Epithelial cell of esophagus (primary cell): ENCODE data around the gene PTPRE.

Experiments
- DNase-seq: peaks from one replicate; pipeline ENCODE4 v3.0.0; 2010; ENCODE audit warnings: low read depth
- H3K4me3 ChIP-seq: 2 replicates; pipeline ENCODE4 v1.5.1; 2011; ENCODE audit warnings: mild to moderate bottlenecking, low read length, control low read depth
- TF ChIP-seq, protein P1 (sequence below): IDR thresholded peaks from 2 replicates; pipeline ENCODE4 v1.5.1; 2011; ENCODE audit warnings: low read depth, mild to moderate bottlenecking, low read length, control low read depth, inconsistent platforms; ENCODE audit not compliant: insufficient read depth; ENCODE audit errors: missing control alignments

Gene PTPRE

DNA sequence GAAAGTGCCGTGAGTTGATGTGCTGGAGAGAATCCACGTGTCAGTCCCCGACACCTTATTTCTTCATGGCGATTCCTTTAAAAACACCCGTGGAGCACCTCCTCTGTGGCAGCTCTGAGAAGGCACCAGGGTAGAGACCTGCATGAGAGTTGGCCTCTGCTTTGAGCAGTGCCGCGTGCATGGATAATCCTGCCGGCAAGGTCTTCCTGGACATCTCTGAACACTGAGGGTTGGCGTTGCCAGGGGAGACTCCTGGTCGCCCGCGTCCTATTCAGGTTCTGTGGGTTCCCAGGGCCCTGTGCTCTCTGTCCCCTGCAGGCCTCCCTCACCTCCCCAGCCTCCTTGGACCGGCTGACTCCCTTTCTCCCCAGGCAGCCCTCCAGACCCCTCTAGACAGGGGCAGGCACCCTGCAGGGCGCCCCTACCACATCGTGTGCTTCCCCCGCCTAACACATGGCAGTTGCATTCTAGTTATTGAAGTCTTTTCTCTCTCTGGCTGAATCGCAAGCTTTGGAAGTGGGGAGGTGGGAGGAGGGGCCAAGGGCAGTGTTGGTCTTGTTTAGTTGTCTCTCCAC is 123.7 kb downstream of the PTPRE start:
- no peak for DNase-seq
- TF ChIP-seq, protein P1, sequence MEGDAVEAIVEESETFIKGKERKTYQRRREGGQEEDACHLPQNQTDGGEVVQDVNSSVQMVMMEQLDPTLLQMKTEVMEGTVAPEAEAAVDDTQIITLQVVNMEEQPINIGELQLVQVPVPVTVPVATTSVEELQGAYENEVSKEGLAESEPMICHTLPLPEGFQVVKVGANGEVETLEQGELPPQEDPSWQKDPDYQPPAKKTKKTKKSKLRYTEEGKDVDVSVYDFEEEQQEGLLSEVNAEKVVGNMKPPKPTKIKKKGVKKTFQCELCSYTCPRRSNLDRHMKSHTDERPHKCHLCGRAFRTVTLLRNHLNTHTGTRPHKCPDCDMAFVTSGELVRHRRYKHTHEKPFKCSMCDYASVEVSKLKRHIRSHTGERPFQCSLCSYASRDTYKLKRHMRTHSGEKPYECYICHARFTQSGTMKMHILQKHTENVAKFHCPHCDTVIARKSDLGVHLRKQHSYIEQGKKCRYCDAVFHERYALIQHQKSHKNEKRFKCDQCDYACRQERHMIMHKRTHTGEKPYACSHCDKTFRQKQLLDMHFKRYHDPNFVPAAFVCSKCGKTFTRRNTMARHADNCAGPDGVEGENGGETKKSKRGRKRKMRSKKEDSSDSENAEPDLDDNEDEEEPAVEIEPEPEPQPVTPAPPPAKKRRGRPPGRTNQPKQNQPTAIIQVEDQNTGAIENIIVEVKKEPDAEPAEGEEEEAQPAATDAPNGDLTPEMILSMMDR: no peak
- H3K4me3 ChIP-seq: no peak overlapping the region

DNA sequence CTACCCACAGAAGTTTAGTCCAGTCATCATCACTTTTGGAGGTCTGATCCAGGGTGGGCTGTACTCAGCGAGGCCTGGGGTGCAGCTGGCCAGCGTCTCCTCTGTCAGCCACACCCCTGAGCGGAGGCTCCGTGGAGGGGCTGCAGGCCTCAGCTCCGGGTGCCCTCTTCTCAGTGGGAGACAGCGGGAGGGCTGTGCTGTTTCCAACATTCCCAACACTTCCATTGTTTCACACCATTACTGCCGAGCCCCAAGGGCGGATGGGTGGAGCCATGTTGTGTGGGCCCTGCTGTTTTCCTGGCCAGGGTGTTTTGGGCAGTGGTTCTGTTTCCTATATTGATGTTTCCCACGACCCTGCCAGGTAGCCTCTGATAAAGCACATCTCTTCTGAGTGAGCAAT is 124.3 kb downstream of the PTPRE start:
- TF ChIP-seq, protein P1: no peak
- DNase-seq: no peak
- no peak overlapping the region for H3K4me3 ChIP-seq

DNA sequence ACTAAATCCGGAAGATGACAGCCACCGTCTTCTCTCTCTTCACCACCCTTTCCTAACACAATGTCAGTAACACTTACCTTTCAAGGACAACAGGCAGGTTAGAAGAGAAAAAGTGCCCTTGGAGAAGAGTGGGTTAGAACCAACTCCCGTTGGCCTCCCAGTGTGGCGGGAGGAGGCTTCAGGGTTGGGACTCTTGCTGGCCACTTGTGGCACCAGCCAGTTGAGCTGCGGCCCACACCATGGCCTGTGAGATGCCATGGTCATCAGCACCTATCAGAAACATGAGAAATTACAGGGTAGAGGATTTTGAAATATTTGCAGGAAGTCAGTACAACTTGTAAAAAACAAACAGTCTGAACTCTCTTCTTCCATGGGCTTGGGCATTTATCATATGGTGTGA is 125.6 kb downstream of the PTPRE start:
- no peak for DNase-seq
- no peak overlapping the region for H3K4me3 ChIP-seq
- TF ChIP-seq, protein P1: no peak

DNA sequence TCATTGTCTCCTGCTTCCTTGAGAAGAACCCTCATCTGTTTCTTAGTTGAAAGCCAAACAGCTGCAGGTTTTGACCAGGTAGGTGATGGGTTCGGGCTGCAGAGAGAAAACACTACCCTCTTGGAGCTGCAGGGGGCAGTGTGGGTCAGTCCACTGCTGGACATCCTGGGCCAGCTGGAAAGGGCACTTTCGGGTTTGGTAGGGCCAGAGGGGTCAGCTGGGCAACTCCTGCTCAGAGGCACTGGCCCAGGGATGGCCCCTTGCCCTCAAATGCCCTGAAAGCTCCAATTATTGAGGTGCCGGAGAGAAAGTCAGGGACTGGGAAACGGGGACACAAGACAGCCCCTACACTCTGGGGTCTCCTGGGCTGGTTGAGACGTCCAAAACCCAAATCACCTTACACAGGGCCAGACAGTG is 128.7 kb downstream of the PTPRE start:
- peak; percentile 49 for DNase-seq
- TF ChIP-seq, protein P1: peak; percentile 92
- H3K4me3 ChIP-seq: no peak overlapping the region

DNA sequence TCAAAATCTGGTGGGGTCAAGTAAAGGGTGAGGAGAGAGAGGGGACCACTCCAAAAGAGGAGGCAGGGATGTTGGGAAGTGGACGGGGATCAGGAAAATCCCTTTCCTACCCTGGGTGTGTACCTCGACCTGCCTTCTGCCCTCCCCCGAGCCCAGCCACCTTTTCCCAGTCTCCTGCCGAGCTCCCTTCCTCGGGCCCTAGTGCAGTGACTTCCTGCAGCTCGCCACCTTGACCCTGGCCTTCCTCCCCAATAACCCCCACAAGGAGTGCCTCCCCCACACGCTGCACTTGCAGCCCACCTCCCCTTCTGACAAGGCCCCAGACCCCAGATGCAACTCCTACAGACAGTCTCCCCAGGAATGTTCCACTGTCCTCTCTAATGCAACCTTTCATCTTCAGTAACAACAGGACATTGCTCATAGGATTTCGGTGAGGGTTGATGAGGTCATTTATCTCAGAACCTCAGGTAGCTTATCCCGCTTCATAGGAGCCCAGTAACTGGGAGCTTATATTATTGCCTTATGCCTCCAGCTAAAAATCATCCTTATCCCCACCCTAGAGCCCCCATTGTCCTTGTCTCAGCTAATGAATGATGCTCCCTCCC is 129.2 kb downstream of the PTPRE start:
- DNase-seq: peak; percentile 26
- TF ChIP-seq, protein P1: no peak
- H3K4me3 ChIP-seq: no peak overlapping the region

DNA sequence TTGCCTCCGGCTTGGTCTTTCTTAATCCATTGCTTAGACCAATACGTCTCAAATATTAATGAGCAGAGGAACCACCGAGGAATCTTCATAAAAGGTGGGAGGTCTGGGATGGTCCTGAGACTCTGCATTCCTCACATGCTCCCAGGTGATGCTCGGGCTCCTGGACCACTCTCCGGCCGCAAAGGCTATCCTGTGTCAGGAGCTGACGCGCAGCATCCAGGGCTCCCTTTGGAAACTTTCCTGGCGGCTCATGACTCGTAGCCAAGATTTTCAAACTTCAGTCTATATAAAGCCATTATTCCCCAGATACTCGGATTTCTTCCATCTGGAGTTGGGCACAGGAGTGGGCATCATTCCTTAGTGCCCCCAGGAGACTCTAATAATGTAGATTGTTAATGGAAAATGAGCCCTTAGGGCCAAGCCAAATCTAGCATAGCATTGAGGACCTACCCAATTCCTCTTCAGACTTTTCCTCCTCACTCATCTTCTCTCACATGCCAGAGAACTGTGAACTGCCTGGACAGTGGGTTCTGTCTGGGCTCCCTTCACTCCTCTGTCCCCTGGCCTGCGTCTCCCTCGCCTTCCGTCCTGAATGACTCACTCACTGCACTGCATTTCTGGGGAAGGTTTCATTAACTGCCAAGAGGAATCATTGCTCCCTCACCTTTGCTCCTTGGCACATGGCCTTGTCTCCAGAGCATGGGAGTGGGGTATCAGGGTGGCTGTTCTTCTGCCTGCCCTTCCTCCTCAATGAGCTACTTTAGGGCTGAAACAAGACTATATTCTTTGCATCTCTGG is 130.0 kb downstream of the PTPRE start:
- TF ChIP-seq, protein P1: no peak
- peak; percentile 62 for DNase-seq
- H3K4me3 ChIP-seq: no peak overlapping the region
